Pancreas (tissue), 10 donors: ENCODE measurements around the gene C19orf33. TPM values are rescaled to one million over a fixed set of nuclear protein-coding genes. Genes with fewer than 3 reads are reported as not detected.
A peak's percentile ranks its signal among the peaks of the same experiment; 100 is the strongest.

Source experiments
- ATAC-seq, 4 donors: fragments of 200-7000 bp; cut with Tn5 transposase; one replicate each; pipeline versions ENCODE4 v1.8.0 to v1.9.1; 2020; ENCODE audit warnings: mild to moderate bottlenecking in 4 of 4, moderate library complexity in 4 of 4
- DNase-seq, 6 donors: peaks; one replicate each; pipeline ENCODE4 v3.0.0-alpha.2; 2020
- FAIRE-seq: peaks from 2 replicates; lab custom pipeline; 2012; peaks lifted over from hg19 to GRCh38; lab: Jason Lieb, UNC
- H3K27ac ChIP-seq, 4 donors: fragments of 200-600 bp; sonication (generic); 1 replicate in 3 of 4; 2 replicates in 1 of 4; pipeline versions ENCODE4 v1.5.0 to v1.8.0; 2020
- H3K27me3 ChIP-seq, 4 donors: fragments of 200-600 bp; one replicate each; pipeline ENCODE4 v1.8.0; 2021
- H3K36me3 ChIP-seq, 3 donors: fragments of 200-600 bp; sonication (generic) in 1 of 3; one replicate each; pipeline versions ENCODE4 v1.5.0 to v1.8.0; 2020 to 2021
- H3K4me1 ChIP-seq, 3 donors: fragments of 200-600 bp; one replicate each; pipeline ENCODE4 v1.8.0; 2021
- H3K4me3 ChIP-seq, 4 donors: fragments of 200-600 bp; sonication (generic) in 2 of 4; one replicate each; pipeline versions ENCODE4 v1.5.0 to v1.8.0; 2020 to 2021
- H3K9me3 ChIP-seq, 4 donors: fragments of 200-600 bp; one replicate each; pipeline ENCODE4 v1.8.0; 2021
- CTCF ChIP-seq, 4 donors: fragments of 200-600 bp; sonication (generic) in 3 of 4; IDR thresholded peaks; one replicate each; pipeline versions ENCODE4 v1.5.0 to v1.8.0; 2021; ENCODE audit warnings: antibody characterized with exemption in 4 of 4
- WGBS, 2 donors: extraction: QIAGEN DNeasy Blood & Tissue Kit; methylation state at CpG; one replicate each; pipeline ENCODE4 v1.1.7; 2013; 5-methylcytosine and 5-hydroxymethylcytosine counted together
- intact Hi-C, 3 donors: fragments of 100-400 bp; cut with DNase I; formaldehyde crosslinking; loops; one replicate each; pipeline versions ENCODE4 v1.11.1 to v1.14.2; 2022
- polyA plus RNA-seq, 2 donors: library from polyadenylated mRNA; stranded (reverse); fragments of 200-250 nt; gene quantifications; one replicate each; pipeline ENCODE4 v1.2.3, GENCODE V29; 2013
- total RNA-seq, 6 donors: library from RNA; stranded (reverse); fragmentation: NEBNext Ultra II Directional in 4 of 6; extraction: Animal tissue kit (Norgen Biotek cat#: 25700) in 4 of 6; gene quantifications; one replicate each; pipeline versions ENCODE4 v1.2.1 to v1.2.4, GENCODE V29; 2021 to 2023
- donor health status: healthy with polysubstance abuse.
- donor health status: DM: no; HTN: no; CAD: no; lungs with moderate emphysema.
- donor health status: DM: no; HTN: no; CAD: no.
- donor health status: control.
- donor health status: control.
- donor health status: Bipolar disorder and iron deficiency.
- donor health status: DM: yes; HTN: yes; CAD: no.
- donor health status: DM: no; HTN: no; CAD: no.
- donor health status: DM: no; HTN: no; CAD: no.
- donor health status: DM: yes; HTN: yes; CAD: no.

C19orf33 gene
- total and polyA plus RNA-seq, 8 donors: 0.59 to 19.4 (median 3.2) TPM

- no peaks in the 10 kb centered on the region for H3K36me3 ChIP-seq
- no peak overlapping the region for H3K4me3 ChIP-seq
- intact Hi-C loops: no loop called here
- FAIRE-seq: no peak
- H3K27me3 ChIP-seq: no peaks in the 10 kb centered on the region
- no peak for TF ChIP-seq CTCF (IDR thresholded peaks at IDR 0.05)
- 33 to 36% methylated on average over 9 of the region's 9 CpGs for WGBS, 2 donors
- peaks cover 36 to 58% (median 45%) of the 10 kb centered on the region in 3 donors for H3K4me1 ChIP-seq
- no peaks in the 10 kb centered on the region for H3K9me3 ChIP-seq
- peak overlapping the region in 3 of 4 donors; percentile 20 to 75 (median 62) for H3K27ac ChIP-seq
- ATAC-seq: peak in 3 of 4 donors; percentile 26 to 55 (median 55)
- DNase-seq: peak in 1 of 6 donors; percentile 50
Measured at GRCh38 chr19:38277969-38278680, 25.9 kb upstream of the C19orf33 start.

- Histone ChIP-seq H3K4me1 (peaks cover 32 to 52% (median 40%) of the 10 kb centered on the region in 3 donors), H3K36me3 (no peaks in the 10 kb centered on the region), H3K9me3 (no peaks in the 10 kb centered on the region), H3K4me3 (no peak overlapping the region), H3K27ac (peak overlapping the region in 3 of 4 donors; percentile 20 to 75 (median 62)), H3K27me3 (no peaks in the 10 kb centered on the region)
- no peak for TF ChIP-seq CTCF (IDR thresholded peaks at IDR 0.05)
- FAIRE-seq: no peak
- no peak for DNase-seq
- 53 to 65% methylated on average over 2 of the region's 2 CpGs for WGBS, 2 donors
- intact Hi-C loops: no loop called here
- no peak for ATAC-seq
Measured at GRCh38 chr19:38278751-38279150, 25.3 kb upstream of the C19orf33 start.

GRCh38 chr19:38280030-38280921 is 23.8 kb upstream of the C19orf33 start:
- Histone ChIP-seq H3K27ac (peak overlapping the region in 2 of 4 donors; percentile 24 to 27), H3K27me3 (no peaks in the 10 kb centered on the region), H3K36me3 (no peaks in the 10 kb centered on the region), H3K4me1 (peaks cover 23 to 40% (median 28%) of the 10 kb centered on the region in 3 donors), H3K9me3 (no peaks in the 10 kb centered on the region), H3K4me3 (no peak overlapping the region)
- ATAC-seq (no peak), FAIRE-seq (no peak), DNase-seq (no peak)
- no peak for TF ChIP-seq CTCF (IDR thresholded peaks at IDR 0.05)
- intact Hi-C loops: no loop called here
- WGBS, 2 donors: 82 to 85% methylated on average over 17 of the region's 17 CpGs

- Histone ChIP-seq H3K27ac (no peak overlapping the region), H3K36me3 (no peaks in the 10 kb centered on the region), H3K4me3 (no peak overlapping the region), H3K4me1 (peaks cover 23 to 36% (median 26%) of the 10 kb centered on the region in 3 donors), H3K9me3 (no peaks in the 10 kb centered on the region), H3K27me3 (no peaks in the 10 kb centered on the region)
- DNase-seq (no peak), FAIRE-seq (no peak), ATAC-seq (peak in 2 of 4 donors; percentile 37 to 68)
- intact Hi-C loops: no loop called here
- no peak for TF ChIP-seq CTCF (IDR thresholded peaks at IDR 0.05)
- 37 to 49% methylated on average over 7 of the region's 7 CpGs for WGBS, 2 donors
Measured at GRCh38 chr19:38281811-38282566, 22.1 kb upstream of the C19orf33 start.
